K562 (cell line): ENCODE data around the gene DNAJB11. TPM values are rescaled to one million over a fixed set of nuclear protein-coding genes. Genes with fewer than 3 reads are reported as not detected.
A peak's percentile ranks its signal among the peaks of the same experiment; 100 is the strongest.

ENCODE experiments used
- ATAC-seq: fragments of 200-7000 bp; cut with Tn5 transposase; 3 replicates; pipeline ENCODE4 v1.9.1; 2020; ENCODE audit warnings: moderate library complexity
- BruUV-seq: library from RNA; stranded (reverse); fragments of 400-500 nt; replicated peaks from 2 replicates; lab custom pipeline; 2021; lab: Mats Ljungman, UMichigan
- CTCF ChIA-PET: fragments of 300-600 bp; formaldehyde crosslinking; extraction: SDS; loops from one replicate; lab custom pipeline; 2021; ENCODE audit warnings: low intra/inter-chr PET ratio; lab: Yijun Ruan, JAX
- POLR2A ChIA-PET: fragments of 300-600, 350-650 bp; sonication (Branson Sonifier 250); formaldehyde crosslinking; extraction: SDS; loops from one replicate; lab custom pipeline; 2021; ENCODE audit warnings: antibody characterized with exemption, inconsistent platforms; lab: Yijun Ruan, JAX
- DNase-seq, 4 experiments: peaks; one replicate each; pipeline versions ENCODE4 v3.0.0 to v3.0.0-alpha.2; 2011 to 2018; ENCODE audit warnings: low spot score in 3 of 4, mixed read lengths in 3 of 4; ENCODE audit errors: extremely low read depth in 1 of 4
- FAIRE-seq: peaks from 2 replicates; lab custom pipeline; 2011; peaks lifted over from hg19 to GRCh38; lab: Jason Lieb, UNC
- H2AFZ ChIP-seq: 2 replicates; pipeline ENCODE4 v1.6.0; 2011; ENCODE audit warnings: low read depth, low read length, control low read depth, inconsistent platforms
- H3K27ac ChIP-seq: fragments of 200-600 bp; 3 replicates; pipeline ENCODE4 v1.8.0; 2011; ENCODE audit warnings: low read depth, mild to moderate bottlenecking, control low read depth, inconsistent platforms, low read length, moderate library complexity, mixed read lengths; ENCODE audit errors: extremely low read depth
- H3K27me3 ChIP-seq, 2 experiments: fragments of 300-600 bp in 1 of 2; 2 replicates in 1 of 2; 3 replicates in 1 of 2; pipeline versions ENCODE4 v1.6.0 to v1.8.0; 2011; ENCODE audit warnings: inconsistent platforms in 2 of 2, low read length in 2 of 2, mild to moderate bottlenecking in 1 of 2, mixed read lengths in 1 of 2, moderate library complexity in 1 of 2; ENCODE audit not compliant: control insufficient read depth in 2 of 2, insufficient read depth in 2 of 2
- H3K36me3 ChIP-seq: fragments of 300-600 bp; 3 replicates; pipeline ENCODE4 v1.8.0; 2011; ENCODE audit warnings: mild to moderate bottlenecking, low read length, inconsistent platforms; ENCODE audit not compliant: control insufficient read depth, insufficient read depth
- H3K4me1 ChIP-seq, 2 experiments: fragments of 200-600 bp in 1 of 2; replicated peaks in 1 of 2; 2 replicates in 1 of 2; 3 replicates in 1 of 2; pipeline versions ENCODE4 v1.5.1 to v1.8.0; 2011; ENCODE audit warnings: inconsistent platforms in 2 of 2, low read length in 2 of 2, mild to moderate bottlenecking in 1 of 2, mixed read lengths in 1 of 2, moderate library complexity in 1 of 2; ENCODE audit not compliant: control insufficient read depth in 2 of 2, insufficient read depth in 2 of 2
- H3K4me2 ChIP-seq: 2 replicates; pipeline ENCODE4 v1.6.1; 2011; ENCODE audit warnings: low read length, control low read depth, inconsistent platforms, mixed read lengths; ENCODE audit not compliant: insufficient read depth
- H3K4me3 ChIP-seq: fragments of 200-600 bp; sonication (generic), shearing (Covaris generic); 2 replicates; pipeline ENCODE4 v1.5.1; 2016; ENCODE audit warnings: control low read depth, inconsistent platforms
- H3K79me2 ChIP-seq: fragments of 200-600 bp; 3 replicates; pipeline ENCODE4 v1.8.0; 2011; ENCODE audit warnings: low read length, inconsistent platforms; ENCODE audit not compliant: control insufficient read depth, insufficient read depth
- H3K9ac ChIP-seq, 2 experiments: 2 replicates each; pipeline versions ENCODE4 v1.6.0 to v1.6.1; 2011; ENCODE audit warnings: low read depth in 2 of 2, low read length in 2 of 2, control low read depth in 1 of 2, inconsistent platforms in 1 of 2, mild to moderate bottlenecking in 1 of 2, mixed read lengths in 1 of 2; ENCODE audit not compliant: insufficient read depth in 1 of 2
- H3K9me1 ChIP-seq: one replicate; pipeline ENCODE4 v1.6.0; 2011; ENCODE audit warnings: inconsistent platforms, mild to moderate bottlenecking, low read length, moderate library complexity; ENCODE audit not compliant: control insufficient read depth, insufficient read depth
- H3K9me3 ChIP-seq: replicated peaks from 2 replicates; pipeline ENCODE4 v1.5.1; 2011; ENCODE audit warnings: low read depth, low read length, inconsistent platforms; ENCODE audit not compliant: control insufficient read depth, insufficient read depth
- H4K20me1 ChIP-seq: replicated peaks from 2 replicates; pipeline ENCODE4 v1.6.1; 2011; ENCODE audit warnings: low read length, inconsistent platforms, mixed read lengths; ENCODE audit not compliant: control insufficient read depth, insufficient read depth
- ARID1B ChIP-seq: fragments of 450-650 bp; IDR thresholded peaks from 2 replicates; pipeline ENCODE4 v1.6.1; 2016; ENCODE audit warnings: antibody characterized with exemption, mild to moderate bottlenecking, inconsistent platforms
- BMI1 ChIP-seq: fragments of 150-350 bp; IDR thresholded peaks from 2 replicates; pipeline ENCODE4 v1.6.1; 2014; ENCODE audit warnings: low read length
- CBFA2T3 ChIP-seq: fragments of 450-650 bp; IDR thresholded peaks from 2 replicates; pipeline ENCODE4 v1.6.1; 2017
- CCNT2 ChIP-seq: IDR thresholded peaks from 2 replicates; pipeline ENCODE4 v1.6.1; 2011; ENCODE audit warnings: borderline replicate concordance, low read depth, mild to moderate bottlenecking, moderate library complexity, mixed read lengths, low read length; ENCODE audit not compliant: insufficient read length; ENCODE audit errors: extremely low read depth
- DPF2 ChIP-seq: fragments of 450-650 bp; IDR thresholded peaks from 2 replicates; pipeline ENCODE4 v1.6.1; 2016
- JUN ChIP-seq, 2 experiments: sonication (generic) in 1 of 2; formaldehyde crosslinking in 1 of 2; IDR thresholded peaks; 2 replicates each; pipeline versions ENCODE4 v1.6.1 to v1.8.0; 2012 to 2022; ENCODE audit warnings: borderline replicate concordance in 2 of 2, mild to moderate bottlenecking in 2 of 2, improper control_type of control experiment in 1 of 2, low read depth in 1 of 2, low read length in 1 of 2, missing genetic modification reagents in 1 of 2
- JUND ChIP-seq, 2 experiments: IDR thresholded peaks; 2 replicates in 1 of 2; 3 replicates in 1 of 2; pipeline ENCODE4 v1.6.1; 2011; ENCODE audit warnings: borderline replicate concordance in 2 of 2, low read depth in 2 of 2, low read length in 2 of 2, improper control_type of control experiment in 1 of 2, missing biosample characterization in 1 of 2, missing genetic modification characterization in 1 of 2, missing genetic modification reagents in 1 of 2
- RBFOX2 ChIP-seq: fragments of 200-400 bp; formaldehyde crosslinking; IDR thresholded peaks from 2 replicates; pipeline ENCODE4 v1.6.1; 2017; ENCODE audit warnings: low read depth, mild to moderate bottlenecking, low read length, moderate library complexity
- SMARCA4 ChIP-seq: fragments of 450-650 bp; IDR thresholded peaks from 2 replicates; pipeline ENCODE4 v1.6.1; 2016
- SMARCE1 ChIP-seq: fragments of 450-650 bp; IDR thresholded peaks from 2 replicates; pipeline ENCODE4 v1.7.1; 2016; ENCODE audit warnings: mild to moderate bottlenecking
- STAT5A ChIP-seq: IDR thresholded peaks from 2 replicates; pipeline ENCODE4 v1.6.1; 2012; ENCODE audit warnings: low read length, inconsistent platforms, borderline replicate concordance
- WGBS: fragments of 100-300 bp; shearing (Covaris generic); methylation state at CpG from one replicate; pipeline ENCODE4 v1.1.6; 2016; ENCODE audit warnings: low coverage, mixed read lengths; ENCODE audit not compliant: insufficient coverage; ENCODE audit errors: missing lambda C conversion rate; 5-methylcytosine and 5-hydroxymethylcytosine counted together
- in situ Hi-C: fragments of 300-500 bp; cut with MboI; formaldehyde crosslinking; loops from 4 replicates; pipeline ENCODE4 v1.15.0; 2018; ENCODE audit warnings: inconsistent platforms, mixed read lengths
- intact Hi-C: fragments of 100-400 bp; cut with micrococcal nuclease; formaldehyde crosslinking; loops from 2 replicates; pipeline ENCODE4 v1.14.2; 2022
- polyA plus RNA-seq, 8 experiments: library from polyadenylated mRNA; depleted of rRNA in 4 of 8; stranded (reverse) in 5 of 8; unstranded in 3 of 8; fragments of >200 nt; fragmentation: Nextera tagmentation in 2 of 8; fragmentation: Illumina TruSeq in 1 of 8; extraction: Ambion mirVana in 2 of 8; extraction: Trizol in 1 of 8; gene quantifications; 2 replicates each; pipeline versions ENCODE4 v1.2.1 to v1.2.3, GENCODE V29; 2011 to 2014; ENCODE audit warnings: inconsistent platforms in 1 of 8, missing spikeins in 1 of 8
- total RNA-seq, 7 experiments: library from RNA; depleted of rRNA in 6 of 7; stranded (reverse); fragments of >200 nt in 6 of 7; fragmentation: Illumina TruSeq in 2 of 7; extraction: Trizol in 2 of 7; gene quantifications; 2 replicates each; pipeline versions ENCODE4 v1.2.1 to v1.2.3, GENCODE V29; 2011 to 2021; ENCODE audit warnings: low replicate concordance in 1 of 7
- TF ChIP-seq, protein P1 (sequence below): fragments of 450-650 bp; formaldehyde crosslinking; IDR thresholded peaks from 2 replicates; pipeline ENCODE4 v1.4.0; 2022; ENCODE audit warnings: mild to moderate bottlenecking, moderate library complexity
- TF ChIP-seq, protein P2 (sequence below): sonication (generic); formaldehyde crosslinking; IDR thresholded peaks from 2 replicates; pipeline ENCODE4 v1.8.0; 2022; ENCODE audit warnings: mild to moderate bottlenecking, low read depth, missing genetic modification reagents
- TF ChIP-seq, protein P3 (sequence below), 2 experiments: fragments of 450-650 bp in 1 of 2; sonication (generic) in 1 of 2; formaldehyde crosslinking in 1 of 2; IDR thresholded peaks in 1 of 2; conservative IDR thresholded peaks in 1 of 2; 2 replicates each; pipeline versions ENCODE4 v1.6.1 to v1.8.1; 2016 to 2023; ENCODE audit warnings: mild to moderate bottlenecking in 2 of 2, moderate library complexity in 2 of 2, inconsistent platforms in 1 of 2, missing genetic modification reagents in 1 of 2
- TF ChIP-seq, protein P4 (sequence below): fragments of 450-650 bp; formaldehyde crosslinking; IDR thresholded peaks from 2 replicates; pipeline ENCODE4 v1.4.0; 2020; ENCODE audit warnings: mild to moderate bottlenecking

Gene DNAJB11
- total and polyA plus RNA-seq, 9 of the 15 experiments (the other 6 are each of a cell fraction or from before 2014, with no cell fraction given): 14.8 to 74.7 (median 63.8) TPM

DNA sequence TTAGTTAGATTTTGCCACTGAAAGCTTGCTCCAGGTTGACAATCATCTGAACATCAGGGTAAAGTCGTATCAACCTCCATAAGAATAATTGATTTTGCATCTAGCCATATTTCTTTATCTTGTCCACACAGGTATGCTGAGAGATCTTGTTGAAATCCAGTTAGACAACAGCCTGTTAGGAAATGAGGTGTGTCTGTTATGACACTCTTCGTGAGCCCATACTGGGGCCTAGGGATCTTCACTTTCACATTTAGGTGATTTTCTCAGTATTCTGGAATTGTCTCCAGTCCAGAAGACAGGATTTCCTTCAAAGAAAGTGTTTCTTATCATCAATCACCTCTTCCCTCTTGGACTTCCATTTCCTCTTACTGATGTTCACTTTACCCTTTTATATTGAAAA lies 18.1 kb downstream of the DNAJB11 start:
- intact Hi-C loops: loop anchor here (1.0 to 10.0 kb wide), 3 partner anchors 21 to 236 kb away; no protein-coding TSS in a partner anchor
- CTCF ChIA-PET: interaction anchor here (1.1 to 1.4 kb wide), 2 partner anchors 29 to 233 kb away, joined by 3 to 12 read pairs; no protein-coding TSS in a partner anchor
- TF ChIP-seq, protein P1, sequence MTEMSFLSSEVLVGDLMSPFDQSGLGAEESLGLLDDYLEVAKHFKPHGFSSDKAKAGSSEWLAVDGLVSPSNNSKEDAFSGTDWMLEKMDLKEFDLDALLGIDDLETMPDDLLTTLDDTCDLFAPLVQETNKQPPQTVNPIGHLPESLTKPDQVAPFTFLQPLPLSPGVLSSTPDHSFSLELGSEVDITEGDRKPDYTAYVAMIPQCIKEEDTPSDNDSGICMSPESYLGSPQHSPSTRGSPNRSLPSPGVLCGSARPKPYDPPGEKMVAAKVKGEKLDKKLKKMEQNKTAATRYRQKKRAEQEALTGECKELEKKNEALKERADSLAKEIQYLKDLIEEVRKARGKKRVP (CRISPR knock-in tag): no peak
- TF ChIP-seq JUN (IDR thresholded peaks at IDR 0.05; ENCODE audit: borderline replicate concordance, low read depth, low read length) (peak; percentile 26; the same call in 1 of the 2 replicates), JUN (CRISPR knock-in tag; IDR thresholded peaks at IDR 0.05; ENCODE audit: borderline replicate concordance) (no peak), RBFOX2 (no peak), BMI1 (no peak), ARID1B (peak; percentile 63), SMARCA4 (peak; percentile 61; the same call in 1 of the 2 replicates), DPF2 (peak; percentile 67), JUND (IDR thresholded peaks at IDR 0.05; ENCODE audit: borderline replicate concordance, low read depth, low read length) (peak; percentile 72; the same call in 1 of the 2 replicates), JUND (tag; IDR thresholded peaks at IDR 0.05; ENCODE audit: borderline replicate concordance, low read depth, low read length) (peak; percentile 62; the same call in 2 of the 3 replicates), CBFA2T3 (peak; percentile 53), STAT5A (no peak), CCNT2 (peak; percentile 18), SMARCE1 (0 out of 2 replicates have a peak, but pooled peaks have one; percentile 36)
- TF ChIP-seq, protein P2, sequence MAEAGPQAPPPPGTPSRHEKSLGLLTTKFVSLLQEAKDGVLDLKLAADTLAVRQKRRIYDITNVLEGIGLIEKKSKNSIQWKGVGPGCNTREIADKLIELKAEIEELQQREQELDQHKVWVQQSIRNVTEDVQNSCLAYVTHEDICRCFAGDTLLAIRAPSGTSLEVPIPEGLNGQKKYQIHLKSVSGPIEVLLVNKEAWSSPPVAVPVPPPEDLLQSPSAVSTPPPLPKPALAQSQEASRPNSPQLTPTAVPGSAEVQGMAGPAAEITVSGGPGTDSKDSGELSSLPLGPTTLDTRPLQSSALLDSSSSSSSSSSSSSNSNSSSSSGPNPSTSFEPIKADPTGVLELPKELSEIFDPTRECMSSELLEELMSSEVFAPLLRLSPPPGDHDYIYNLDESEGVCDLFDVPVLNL: no peak
- TF ChIP-seq, protein P3, sequence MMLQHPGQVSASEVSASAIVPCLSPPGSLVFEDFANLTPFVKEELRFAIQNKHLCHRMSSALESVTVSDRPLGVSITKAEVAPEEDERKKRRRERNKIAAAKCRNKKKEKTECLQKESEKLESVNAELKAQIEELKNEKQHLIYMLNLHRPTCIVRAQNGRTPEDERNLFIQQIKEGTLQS (IDR thresholded peaks at IDR 0.05): peak; percentile 73
- TF ChIP-seq, protein P3 (CRISPR knock-in tag; conservative IDR thresholded peaks at IDR 0.05): no peak
- TF ChIP-seq, protein P4, sequence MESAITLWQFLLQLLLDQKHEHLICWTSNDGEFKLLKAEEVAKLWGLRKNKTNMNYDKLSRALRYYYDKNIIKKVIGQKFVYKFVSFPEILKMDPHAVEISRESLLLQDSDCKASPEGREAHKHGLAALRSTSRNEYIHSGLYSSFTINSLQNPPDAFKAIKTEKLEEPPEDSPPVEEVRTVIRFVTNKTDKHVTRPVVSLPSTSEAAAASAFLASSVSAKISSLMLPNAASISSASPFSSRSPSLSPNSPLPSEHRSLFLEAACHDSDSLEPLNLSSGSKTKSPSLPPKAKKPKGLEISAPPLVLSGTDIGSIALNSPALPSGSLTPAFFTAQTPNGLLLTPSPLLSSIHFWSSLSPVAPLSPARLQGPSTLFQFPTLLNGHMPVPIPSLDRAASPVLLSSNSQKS (CRISPR knock-in tag): no peak

More for the DNA sequence above, 18.1 kb downstream of the DNAJB11 start:
- in situ Hi-C loops: no loop called here
- no peaks in the 10 kb centered on the region for H3K9me3 ChIP-seq
- H2AFZ ChIP-seq: no peak overlapping the region
- DNase-seq: peak in 3 of 4 experiments; percentile 17 to 45 (median 38)
- H3K4me1 ChIP-seq: peaks cover 0 to 26% of the 10 kb centered on the region in 2 experiments; a peak in 3 of 5 replicates
- peaks cover 26% of the 10 kb centered on the region for H3K36me3 ChIP-seq
- no peak for FAIRE-seq
- no peak overlapping the region for H3K4me2 ChIP-seq
- no peak overlapping the region for H3K27ac ChIP-seq
- H3K79me2 ChIP-seq: no peaks in the 10 kb centered on the region
- H3K9ac ChIP-seq: no peak overlapping the region; a peak in 1 of 4 replicates
- H3K27me3 ChIP-seq: no peaks in the 10 kb centered on the region
- no peak overlapping the region for H3K4me3 ChIP-seq
- ATAC-seq: peak; percentile 32; the same call in 2 of the 3 replicates
- no peaks in the 10 kb centered on the region for H4K20me1 ChIP-seq
- POLR2A ChIA-PET: interaction anchor here (0.6 to 3.8 kb wide), 6 partner anchors 8 to 197 kb away, joined by 3 to 23 read pairs (median 4); partner anchors contain the start of gene EIF4A2
- WGBS: 0% methylated on average over 2 of the region's 2 CpGs
- H3K9me1 ChIP-seq: no peaks in the 10 kb centered on the region
- no TSS peak for BruUV-seq
